ENCODE measurements around the gene ADISSP.

GRCh38 chr20:3710703-3711483 is 56.7 kb downstream of the ADISSP start:
- peak; percentile 93 to 99 (median 96) for TF ChIP-seq CTCF (IDR thresholded peaks at IDR 0.05 in 2 of 3, conservative IDR thresholded peaks at IDR 0.05 in 1 of 3; ENCODE audit: borderline replicate concordance in 1 of 3, insufficient read depth in 1 of 3, low read depth in 2 of 3, low read length in 2 of 3)
- no peak for TF ChIP-seq ZNF274 (IDR thresholded peaks at IDR 0.05; ENCODE audit: low read depth, low read length)
- no peak for TF ChIP-seq POLR2A (IDR thresholded peaks at IDR 0.05; ENCODE audit: borderline replicate concordance, extremely low read depth, insufficient read depth, insufficient read length)
- no peak for TF ChIP-seq EZH2 (IDR thresholded peaks at IDR 0.05)
- no peak for TF ChIP-seq CBX3 (IDR thresholded peaks at IDR 0.05; ENCODE audit: low read depth)
- TF ChIP-seq ZFX (IDR thresholded peaks at IDR 0.05), result no peak
- no peak for TF ChIP-seq JUND (IDR thresholded peaks at IDR 0.05)
- TF ChIP-seq ZBTB33 (IDR thresholded peaks at IDR 0.05; ENCODE audit: extremely low read depth, insufficient replicate concordance, low read length), result peak; percentile 15
- no peak for TF ChIP-seq SRF (IDR thresholded peaks at IDR 0.05; ENCODE audit: low read depth)
- TF ChIP-seq MAX (IDR thresholded peaks at IDR 0.05), result no peak
- no peak for TF ChIP-seq ELF1 (IDR thresholded peaks at IDR 0.05; ENCODE audit: borderline replicate concordance, low read depth)
- TF ChIP-seq CEBPB (IDR thresholded peaks at IDR 0.05; ENCODE audit: low read depth), result no peak
- no peak for TF ChIP-seq SP1 (IDR thresholded peaks at IDR 0.05; ENCODE audit: low read depth)

Data from HCT116 (cell line).